WERI-Rb-1 (cell line): ENCODE results near the gene EME2.

Experiments
- DNase-seq: peaks from one replicate; pipeline ENCODE4 v3.0.0-alpha.2; 2020
- H3K27ac ChIP-seq: fragments of 250-450 bp; sonication (Bioruptor Pico); 2 replicates; pipeline ENCODE4 v1.5.1; 2020; ENCODE audit warnings: mild to moderate bottlenecking, moderate library complexity
- H3K27me3 ChIP-seq: fragments of 250-450 bp; sonication (Bioruptor Pico); 2 replicates; pipeline ENCODE4 v1.5.1; 2021; ENCODE audit warnings: mild to moderate bottlenecking, low read depth, moderate library complexity; ENCODE audit not compliant: insufficient read depth, severe bottlenecking
- H3K36me3 ChIP-seq: fragments of 250-450 bp; sonication (Bioruptor Pico); 2 replicates; pipeline ENCODE4 v1.5.1; 2020; ENCODE audit warnings: mild to moderate bottlenecking, moderate library complexity
- H3K4me3 ChIP-seq: 2 replicates; pipeline ENCODE4 v1.5.1; 2011; ENCODE audit warnings: low read depth, mild to moderate bottlenecking, control low read depth, low read length
- H3K9me3 ChIP-seq: fragments of 250-450 bp; sonication (Bioruptor Pico); 2 replicates; pipeline ENCODE4 v1.5.1; 2021; ENCODE audit warnings: mild to moderate bottlenecking, moderate library complexity; ENCODE audit not compliant: severe bottlenecking
- TF ChIP-seq, protein P1 (sequence below): IDR thresholded peaks from 2 replicates; pipeline ENCODE4 v1.5.1; 2011; ENCODE audit warnings: low read depth, mild to moderate bottlenecking, control low read depth, inconsistent platforms, low read length

Gene EME2

DNA sequence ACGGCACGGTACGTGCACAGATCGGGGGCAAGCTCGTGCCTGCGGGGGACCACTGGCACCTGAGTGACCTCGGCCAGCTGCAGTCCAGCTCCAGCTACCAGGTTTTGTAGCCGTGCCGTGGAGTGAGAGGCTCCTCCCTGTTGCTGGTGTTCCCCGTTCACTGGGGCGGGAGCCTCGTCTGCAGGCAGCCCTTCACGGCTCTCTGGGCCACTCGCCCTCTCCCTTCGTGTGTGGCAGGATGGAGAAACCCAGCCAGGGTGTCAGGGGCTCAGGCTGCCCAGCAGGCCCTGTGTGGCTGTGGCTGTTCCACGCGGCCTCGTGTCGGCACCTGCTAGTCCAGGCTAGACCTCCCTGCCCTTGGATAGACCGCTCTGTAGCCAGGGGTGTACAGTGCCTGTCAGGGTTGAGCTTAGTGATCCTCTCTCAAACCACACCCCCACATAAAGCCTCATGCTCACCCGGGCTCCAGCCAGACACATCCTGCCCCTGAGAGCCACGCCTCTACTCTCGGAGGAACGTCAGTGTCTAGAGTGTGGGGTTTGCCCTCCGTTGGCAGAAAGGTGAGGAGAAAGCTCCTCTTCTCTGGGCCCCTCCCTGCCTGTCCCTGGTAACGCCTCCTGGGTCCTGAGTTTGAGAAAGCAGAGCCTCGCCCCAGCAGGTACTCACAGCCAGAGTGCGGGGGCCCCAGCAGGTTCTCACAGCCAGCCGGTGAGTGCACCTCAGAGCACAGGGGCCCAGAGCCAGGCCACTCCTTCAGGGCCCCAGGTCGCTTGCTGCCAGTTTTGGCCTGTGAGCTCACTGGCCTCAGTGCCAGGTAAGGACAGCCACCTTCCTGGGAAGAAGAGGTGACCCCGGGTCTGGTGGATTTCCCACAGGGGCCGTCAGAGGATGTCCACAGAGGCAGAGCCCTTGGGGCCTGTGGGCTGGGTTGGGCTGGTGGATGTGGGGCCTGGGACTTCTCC, 29.0 kb upstream of the EME2 start:
- Histone ChIP-seq H3K36me3 (peaks cover 35% of the 10 kb centered on the region), H3K4me3 (no peak overlapping the region), H3K9me3 (no peaks in the 10 kb centered on the region), H3K27ac (no peak overlapping the region), H3K27me3 (no peaks in the 10 kb centered on the region)
- TF ChIP-seq, protein P1, sequence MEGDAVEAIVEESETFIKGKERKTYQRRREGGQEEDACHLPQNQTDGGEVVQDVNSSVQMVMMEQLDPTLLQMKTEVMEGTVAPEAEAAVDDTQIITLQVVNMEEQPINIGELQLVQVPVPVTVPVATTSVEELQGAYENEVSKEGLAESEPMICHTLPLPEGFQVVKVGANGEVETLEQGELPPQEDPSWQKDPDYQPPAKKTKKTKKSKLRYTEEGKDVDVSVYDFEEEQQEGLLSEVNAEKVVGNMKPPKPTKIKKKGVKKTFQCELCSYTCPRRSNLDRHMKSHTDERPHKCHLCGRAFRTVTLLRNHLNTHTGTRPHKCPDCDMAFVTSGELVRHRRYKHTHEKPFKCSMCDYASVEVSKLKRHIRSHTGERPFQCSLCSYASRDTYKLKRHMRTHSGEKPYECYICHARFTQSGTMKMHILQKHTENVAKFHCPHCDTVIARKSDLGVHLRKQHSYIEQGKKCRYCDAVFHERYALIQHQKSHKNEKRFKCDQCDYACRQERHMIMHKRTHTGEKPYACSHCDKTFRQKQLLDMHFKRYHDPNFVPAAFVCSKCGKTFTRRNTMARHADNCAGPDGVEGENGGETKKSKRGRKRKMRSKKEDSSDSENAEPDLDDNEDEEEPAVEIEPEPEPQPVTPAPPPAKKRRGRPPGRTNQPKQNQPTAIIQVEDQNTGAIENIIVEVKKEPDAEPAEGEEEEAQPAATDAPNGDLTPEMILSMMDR = no peak
- DNase-seq = no peak

DNA sequence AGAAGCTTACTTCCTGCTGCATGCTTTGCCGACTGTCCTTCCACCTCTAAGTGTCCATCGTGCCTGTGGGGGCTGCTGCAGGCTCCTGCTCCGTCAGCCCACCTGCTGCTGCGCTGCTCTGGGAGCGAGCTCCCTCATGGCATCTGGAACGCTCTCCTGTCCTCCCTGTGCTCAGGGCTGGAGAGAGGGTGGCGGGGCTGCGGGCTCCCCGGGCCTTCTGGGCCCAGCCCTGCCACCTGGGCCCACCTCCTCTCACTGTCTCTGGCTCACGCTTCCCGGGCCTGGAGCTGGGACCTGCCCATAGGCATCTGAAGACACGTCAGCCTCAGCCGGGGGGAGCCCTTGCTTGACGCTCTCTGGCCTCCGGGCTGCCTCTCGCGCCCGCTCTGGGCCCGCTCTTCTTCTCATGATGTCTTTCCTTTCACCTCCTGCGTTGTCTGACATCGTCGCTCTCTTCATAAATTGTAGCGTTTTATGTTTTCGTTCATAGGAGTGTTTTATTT, 28.2 kb upstream of the EME2 start:
- no peak for DNase-seq
- H3K27ac ChIP-seq = no peak overlapping the region
- no peak overlapping the region for H3K4me3 ChIP-seq
- TF ChIP-seq, protein P1 = no peak
- H3K36me3 ChIP-seq = peaks cover 41% of the 10 kb centered on the region
- no peaks in the 10 kb centered on the region for H3K9me3 ChIP-seq
- no peaks in the 10 kb centered on the region for H3K27me3 ChIP-seq

DNA sequence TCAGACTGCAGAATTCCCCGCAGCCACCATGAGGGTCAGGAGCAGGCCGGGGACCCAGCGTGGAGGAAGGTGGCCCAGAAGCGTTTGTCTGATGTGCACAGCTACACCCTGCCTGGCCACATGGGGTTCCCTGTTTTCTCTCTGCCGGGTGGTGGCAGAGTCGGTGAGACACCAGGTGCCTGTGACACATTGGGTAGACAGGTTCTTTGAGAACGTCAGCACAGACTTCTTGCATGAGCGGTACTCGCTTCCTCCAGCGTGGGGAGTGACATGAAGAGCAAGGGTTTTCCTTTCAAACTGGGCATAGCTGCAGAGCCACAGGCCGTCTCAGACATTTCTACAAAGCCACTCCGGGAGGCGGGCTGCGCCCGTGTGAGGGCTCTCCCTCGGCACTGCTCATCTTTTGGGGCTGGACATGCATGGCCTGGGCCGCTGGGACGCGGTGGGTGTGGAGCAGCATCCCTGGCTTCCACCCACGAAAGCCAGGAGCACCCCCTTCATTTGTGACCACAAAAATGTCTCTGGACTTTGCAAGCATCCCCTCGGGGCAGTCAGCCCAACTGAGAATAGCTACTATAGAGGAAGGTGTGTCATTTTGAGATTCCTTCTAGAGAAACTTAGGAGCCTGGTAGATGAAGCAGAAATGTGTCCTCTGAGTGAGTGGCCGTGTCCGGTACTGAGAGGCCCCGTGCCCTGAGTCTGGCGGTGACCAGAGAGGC, 27.3 kb upstream of the EME2 start:
- TF ChIP-seq, protein P1 = no peak
- DNase-seq = no peak
- Histone ChIP-seq H3K9me3 (no peaks in the 10 kb centered on the region), H3K4me3 (no peak overlapping the region), H3K27ac (no peak overlapping the region), H3K36me3 (peaks cover 44% of the 10 kb centered on the region), H3K27me3 (no peaks in the 10 kb centered on the region)

DNA sequence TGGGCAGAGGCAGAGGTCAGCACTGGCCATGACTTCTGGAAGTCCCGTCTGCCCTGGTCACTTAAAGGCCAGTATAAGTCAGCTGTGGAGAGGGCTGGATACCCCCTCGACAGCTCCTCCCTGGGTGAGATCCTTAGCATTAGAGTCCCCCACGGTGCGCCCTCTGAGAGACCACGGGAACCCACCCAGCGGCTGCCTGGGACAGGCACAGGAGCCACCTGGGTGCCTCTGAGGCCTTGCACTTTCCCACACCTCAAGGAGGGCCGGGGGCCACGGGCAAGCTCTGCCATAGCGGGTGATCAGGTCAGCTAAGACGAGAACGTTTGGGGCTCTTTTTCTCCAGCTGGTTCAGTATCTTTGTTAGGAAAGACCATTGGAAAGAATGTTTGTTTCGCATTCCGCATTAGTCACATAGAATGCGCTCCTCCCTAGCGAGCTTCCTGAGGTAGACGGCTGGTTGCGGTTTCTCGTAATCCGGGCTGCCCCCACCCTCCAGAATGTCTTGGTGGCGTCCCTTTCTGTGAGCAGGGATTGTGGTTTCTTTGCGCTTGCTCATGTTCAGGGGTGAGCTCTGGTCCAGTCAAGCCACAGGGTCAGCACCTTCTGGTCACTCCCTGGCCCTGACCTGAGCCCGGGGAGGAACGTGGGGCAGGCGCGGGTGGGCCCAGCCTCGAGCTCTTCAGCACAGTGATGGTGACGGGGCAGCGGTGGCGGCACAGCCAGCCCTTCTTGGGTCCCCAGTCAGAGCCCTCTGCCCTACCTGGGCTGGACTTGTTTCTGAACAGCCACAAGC, 26.5 kb upstream of the EME2 start:
- no peak for DNase-seq

DNA sequence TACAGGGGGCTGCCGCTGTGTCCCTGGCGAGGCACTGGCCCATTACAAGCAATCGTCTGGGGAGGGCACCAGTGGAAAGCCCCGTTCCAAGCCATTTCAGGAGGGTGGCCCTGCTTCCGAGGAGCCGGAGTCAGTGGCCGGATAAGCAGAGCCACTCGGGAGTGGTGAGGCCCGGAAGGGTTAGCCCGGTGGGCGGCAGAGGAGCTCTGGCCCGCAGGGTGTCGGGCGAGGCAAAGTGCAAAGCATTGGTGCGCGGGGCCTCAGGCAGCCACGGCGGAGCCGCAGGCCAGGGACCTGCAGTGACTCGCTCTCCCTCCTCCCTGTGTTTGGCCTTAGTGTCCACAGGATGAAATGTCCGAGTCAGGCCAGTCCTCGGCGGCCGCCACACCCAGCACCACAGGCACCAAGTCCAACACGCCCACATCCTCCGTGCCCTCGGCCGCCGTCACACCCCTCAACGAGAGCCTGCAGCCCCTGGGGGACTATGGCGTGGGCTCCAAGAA, 25.9 kb upstream of the EME2 start:
- TF ChIP-seq, protein P1 = no peak
- H3K27ac ChIP-seq = no peak overlapping the region
- H3K27me3 ChIP-seq = no peaks in the 10 kb centered on the region
- H3K9me3 ChIP-seq = no peaks in the 10 kb centered on the region
- DNase-seq = no peak
- no peak overlapping the region for H3K4me3 ChIP-seq
- H3K36me3 ChIP-seq = peaks cover 47% of the 10 kb centered on the region

More for the DNA sequence above, 26.5 kb upstream of the EME2 start:
- H3K27me3 ChIP-seq = no peaks in the 10 kb centered on the region
- TF ChIP-seq, protein P1 = no peak
- no peak overlapping the region for H3K27ac ChIP-seq
- no peaks in the 10 kb centered on the region for H3K9me3 ChIP-seq
- H3K4me3 ChIP-seq = no peak overlapping the region
- peaks cover 44% of the 10 kb centered on the region for H3K36me3 ChIP-seq
